DMS153 treated with DMSO at 0.1 percent for 48 hours (cell line): ENCODE data around the gene B4GALT6.

Experiments
- DNase-seq: peaks from one replicate; lab custom pipeline; 2025; ENCODE audit not compliant: unreplicated experiment; lab: John Stamatoyannopoulos, UW

B4GALT6 gene

GRCh38 chr18:31634331-31634713 is 50.1 kb downstream of the B4GALT6 start:
- no peak for DNase-seq

DNA sequence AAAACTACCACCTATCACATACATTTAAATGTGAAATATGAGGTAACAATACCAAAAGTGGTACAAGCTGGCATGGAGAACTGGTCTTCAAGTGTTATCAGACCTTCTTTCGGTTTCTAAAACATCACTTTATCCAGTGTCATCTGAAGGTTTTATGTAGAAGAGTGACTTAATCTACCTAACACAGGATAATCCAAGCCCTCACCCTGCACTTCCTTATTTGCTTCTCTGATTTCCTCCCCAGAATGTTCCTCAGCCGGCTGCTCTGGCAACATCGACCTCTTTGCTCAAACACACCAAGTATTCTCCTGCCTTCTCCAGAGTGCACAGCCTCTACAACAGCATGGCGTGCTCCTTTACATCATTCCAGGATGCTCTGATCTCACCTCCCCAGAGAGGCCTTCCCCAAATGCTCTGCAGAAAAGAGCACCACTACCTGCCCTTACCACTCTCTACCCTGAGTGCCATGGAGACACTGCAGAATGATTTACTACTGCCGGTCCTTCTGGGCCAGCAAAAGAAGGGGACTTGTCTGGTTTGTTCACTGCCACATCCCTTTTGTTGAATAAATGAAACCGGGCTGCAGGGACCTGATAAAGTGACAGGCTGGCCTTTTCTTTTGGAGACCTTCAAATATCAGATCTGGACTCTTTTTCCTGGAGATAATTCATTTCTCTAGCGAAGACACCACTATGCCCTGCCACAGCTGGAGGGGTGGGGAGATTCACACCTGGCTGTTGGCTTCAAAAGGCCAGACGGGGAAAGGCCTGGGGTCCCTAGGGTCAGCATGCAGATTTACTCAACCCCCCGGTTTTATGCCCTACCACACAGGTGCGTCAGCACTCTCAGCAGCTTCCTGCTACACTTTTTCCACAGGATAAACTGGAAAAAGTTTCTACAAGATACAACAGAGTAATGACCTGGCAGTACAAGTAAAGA is 50.7 kb downstream of the B4GALT6 start:
- no peak for DNase-seq

GRCh38 chr18:31632356-31632755 is 52.0 kb downstream of the B4GALT6 start:
- no peak for DNase-seq

- no peak for DNase-seq
Observed at GRCh38 chr18:31631526-31631925, 52.9 kb downstream of the B4GALT6 start.

DNA sequence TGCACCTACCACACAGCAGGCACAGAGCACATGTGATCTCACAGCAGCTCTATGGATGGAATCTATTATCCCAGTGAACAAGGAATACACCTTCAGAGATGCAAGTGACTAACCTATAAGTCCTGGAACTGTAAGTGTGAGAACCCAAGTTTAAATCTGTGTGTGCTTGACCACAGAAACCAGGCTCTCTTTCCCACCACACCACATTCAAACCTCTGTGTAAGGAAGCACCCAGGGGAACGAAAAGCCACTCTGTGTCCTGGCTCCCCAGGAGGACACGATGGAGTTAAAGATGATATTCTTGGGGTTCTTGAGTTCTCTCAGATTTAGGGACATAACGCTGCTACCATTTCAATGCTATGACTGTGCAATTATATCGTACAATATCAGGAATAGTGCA is 53.8 kb downstream of the B4GALT6 start:
- DNase-seq, result no peak

- DNase-seq, result no peak
Observed at GRCh38 chr18:31626409-31626808, 58.0 kb downstream of the B4GALT6 start.

DNA sequence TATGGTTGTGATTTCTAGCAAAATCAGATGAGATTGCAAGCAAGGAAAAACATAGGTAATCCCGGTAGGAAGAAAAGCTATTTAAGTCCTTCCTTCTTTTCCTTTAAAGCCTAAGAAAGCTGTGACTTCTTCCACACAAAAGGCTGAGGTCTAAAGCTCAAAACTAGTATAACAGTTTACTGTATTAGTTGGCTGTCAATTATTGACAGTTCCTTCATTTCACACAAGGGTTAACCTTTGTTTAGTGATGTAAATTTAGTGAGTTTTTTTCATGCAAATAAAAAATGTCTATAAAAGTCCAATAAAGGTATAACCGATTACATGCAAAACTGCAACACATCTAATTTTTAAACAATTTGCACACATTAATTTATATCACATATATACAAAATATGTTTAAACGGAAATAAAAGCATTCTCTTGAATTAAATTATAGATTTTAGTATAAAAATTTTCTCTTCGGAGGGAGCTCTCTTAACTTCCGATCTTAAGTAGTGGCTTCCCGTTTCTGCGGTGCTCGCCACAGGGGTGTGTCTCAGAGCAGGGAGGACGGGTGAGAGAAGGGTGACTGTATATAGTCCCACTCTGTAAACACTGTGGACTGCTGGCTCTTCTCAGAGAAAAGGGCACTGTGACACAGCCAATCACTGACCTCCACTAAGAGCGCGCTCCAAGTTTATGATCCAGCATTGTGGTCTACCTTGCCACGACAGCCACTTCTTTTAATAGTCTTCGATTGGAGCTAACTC is 59.3 kb downstream of the B4GALT6 start:
- DNase-seq, result no peak

- no peak for DNase-seq
Observed at GRCh38 chr18:31619291-31619690, 65.1 kb downstream of the B4GALT6 start.

GRCh38 chr18:31618801-31619200 is 65.6 kb downstream of the B4GALT6 start:
- no peak for DNase-seq

DNA sequence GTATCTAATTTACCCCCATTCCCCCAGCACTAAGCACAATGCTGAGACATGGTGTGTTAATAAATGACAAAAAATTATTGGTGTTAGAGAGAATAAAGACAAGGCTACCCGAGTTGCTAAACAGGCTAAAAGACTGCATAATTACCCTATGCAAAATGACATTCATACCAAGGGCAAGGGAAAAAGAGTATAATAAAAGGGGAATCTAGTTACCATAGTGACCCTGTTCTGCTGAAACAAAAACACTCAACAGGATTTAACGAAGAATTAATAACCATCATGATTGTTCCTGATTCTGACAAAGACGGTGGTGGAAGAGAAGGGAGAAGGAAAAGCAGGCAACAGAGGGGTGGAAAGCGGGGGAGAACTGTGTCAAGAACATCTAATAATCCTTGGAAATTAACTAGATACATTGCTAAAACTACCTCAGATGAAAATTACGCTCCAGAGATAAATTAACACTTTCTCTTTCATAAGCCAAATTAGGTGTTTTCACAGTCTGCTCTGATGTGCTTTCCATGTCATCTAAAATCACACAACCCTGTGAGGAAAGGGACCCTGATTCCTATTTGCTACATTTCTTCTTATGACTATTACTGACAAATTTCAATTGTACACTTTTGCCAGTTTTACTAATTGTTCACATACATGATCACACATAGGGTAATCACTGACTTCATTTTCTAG is 67.2 kb downstream of the B4GALT6 start:
- DNase-seq, result no peak

DNA sequence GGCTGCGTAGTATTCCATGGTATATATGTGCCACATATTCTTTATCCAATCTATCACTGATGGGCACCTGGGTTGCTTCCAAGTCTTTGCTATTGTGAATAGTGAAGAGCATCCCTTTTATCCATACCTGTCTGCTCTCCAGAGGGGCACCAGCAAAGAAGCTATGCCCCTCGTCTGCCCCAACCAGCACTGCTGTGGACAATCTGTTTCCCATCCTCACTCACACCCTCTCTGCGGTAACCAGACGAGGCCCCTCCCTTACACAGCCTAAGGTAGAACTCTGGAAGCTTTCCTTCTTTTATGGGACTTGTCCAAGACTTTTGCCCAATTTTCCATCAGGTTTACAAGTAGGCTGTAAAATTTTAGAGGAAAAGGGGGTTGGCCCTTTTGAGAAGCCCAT is 67.8 kb downstream of the B4GALT6 start:
- no peak for DNase-seq

GRCh38 chr18:31614044-31614443 is 70.3 kb downstream of the B4GALT6 start:
- DNase-seq, result no peak

GRCh38 chr18:31612124-31612523 is 72.3 kb downstream of the B4GALT6 start:
- no peak for DNase-seq

GRCh38 chr18:31611511-31611910 is 72.9 kb downstream of the B4GALT6 start:
- DNase-seq, result no peak

- no peak for DNase-seq
Observed at GRCh38 chr18:31610286-31611205, 73.8 kb downstream of the B4GALT6 start.

- DNase-seq, result no peak
Observed at GRCh38 chr18:31609886-31610285, 74.5 kb downstream of the B4GALT6 start.

DNA sequence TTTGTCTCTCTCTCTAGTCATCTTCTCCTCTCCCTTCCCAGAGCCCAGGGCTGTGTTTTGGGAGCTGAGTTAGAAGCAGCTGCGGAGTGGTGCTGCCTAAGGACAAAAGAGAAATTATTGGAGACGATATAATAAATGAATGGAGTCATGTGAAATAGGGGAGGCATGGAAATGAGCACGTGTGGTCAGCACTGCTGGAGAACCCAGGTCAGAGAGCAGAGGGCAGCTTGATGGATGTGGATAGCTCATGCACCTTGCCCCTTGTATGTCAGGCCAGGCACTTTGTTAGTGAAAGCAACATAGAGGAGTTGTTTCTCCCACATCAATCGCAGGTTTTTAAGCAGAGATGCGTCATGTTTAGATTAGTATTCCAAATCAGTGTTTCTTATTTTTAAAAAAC is 77.0 kb downstream of the B4GALT6 start:
- no peak for DNase-seq

- no peak for DNase-seq
Observed at GRCh38 chr18:31606265-31606664, 78.1 kb downstream of the B4GALT6 start.

DNA sequence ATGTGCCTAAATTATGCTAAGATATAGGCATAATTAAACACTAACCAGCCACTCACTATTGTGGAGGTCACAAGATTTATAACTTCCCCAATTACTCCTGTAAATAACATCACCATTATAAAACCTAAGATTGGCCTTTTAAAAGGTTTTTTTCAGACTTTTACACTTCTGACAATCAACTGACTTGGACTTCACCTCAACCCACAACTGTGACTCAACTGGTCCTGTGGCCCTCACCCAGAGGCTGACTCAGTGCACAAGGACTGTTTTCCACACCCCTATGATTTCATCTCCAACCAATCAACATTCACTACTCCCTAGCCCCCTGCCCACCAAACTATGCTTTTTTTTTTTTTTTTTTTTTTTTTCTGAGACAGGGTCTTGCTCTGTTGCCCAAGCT is 81.1 kb downstream of the B4GALT6 start:
- no peak for DNase-seq

DNA sequence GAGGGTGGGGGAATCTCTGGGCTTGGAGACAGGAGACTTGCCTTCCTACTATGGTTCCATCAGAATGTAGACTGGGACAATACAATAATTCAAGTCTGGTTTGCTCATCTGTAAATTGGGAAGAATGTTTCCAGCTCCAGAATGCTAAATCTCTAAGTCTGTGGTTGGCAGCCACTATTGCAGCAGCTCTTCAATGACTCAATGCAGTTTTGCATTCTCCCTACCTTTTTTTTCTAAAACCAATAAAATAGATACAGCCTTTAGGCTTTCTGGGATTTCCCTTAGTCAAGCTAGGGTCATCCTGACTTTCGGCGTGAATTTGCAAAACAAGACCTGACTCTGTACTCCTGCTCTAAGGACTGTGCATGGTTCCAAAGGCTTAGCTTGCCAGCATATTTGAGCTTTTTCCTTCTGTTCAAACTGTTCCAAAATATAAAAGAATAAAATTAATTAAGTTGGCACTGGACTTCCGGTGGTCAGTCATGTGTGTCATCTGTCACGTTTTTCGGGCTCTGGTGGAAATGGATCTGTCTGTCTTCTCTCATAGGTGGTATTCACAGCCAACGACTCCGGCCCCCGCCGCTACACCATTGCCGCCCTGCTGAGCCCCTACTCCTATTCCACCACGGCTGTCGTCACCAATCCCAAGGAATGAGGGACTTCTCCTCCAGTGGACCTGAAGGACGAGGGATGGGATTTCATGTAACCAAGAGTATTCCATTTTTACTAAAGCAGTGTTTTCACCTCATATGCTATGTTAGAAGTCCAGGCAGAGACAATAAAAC is 86.2 kb downstream of the B4GALT6 start:
- DNase-seq, result no peak
